ENCODE results near the gene TMEM204. TPM values are rescaled to one million over a fixed set of nuclear protein-coding genes. Genes with fewer than 3 reads are reported as not detected.

Gene TMEM204
- total RNA-seq, 4 donors from 2014 or later, result 28.6 to 48.2 (median 36.6) TPM

DNA sequence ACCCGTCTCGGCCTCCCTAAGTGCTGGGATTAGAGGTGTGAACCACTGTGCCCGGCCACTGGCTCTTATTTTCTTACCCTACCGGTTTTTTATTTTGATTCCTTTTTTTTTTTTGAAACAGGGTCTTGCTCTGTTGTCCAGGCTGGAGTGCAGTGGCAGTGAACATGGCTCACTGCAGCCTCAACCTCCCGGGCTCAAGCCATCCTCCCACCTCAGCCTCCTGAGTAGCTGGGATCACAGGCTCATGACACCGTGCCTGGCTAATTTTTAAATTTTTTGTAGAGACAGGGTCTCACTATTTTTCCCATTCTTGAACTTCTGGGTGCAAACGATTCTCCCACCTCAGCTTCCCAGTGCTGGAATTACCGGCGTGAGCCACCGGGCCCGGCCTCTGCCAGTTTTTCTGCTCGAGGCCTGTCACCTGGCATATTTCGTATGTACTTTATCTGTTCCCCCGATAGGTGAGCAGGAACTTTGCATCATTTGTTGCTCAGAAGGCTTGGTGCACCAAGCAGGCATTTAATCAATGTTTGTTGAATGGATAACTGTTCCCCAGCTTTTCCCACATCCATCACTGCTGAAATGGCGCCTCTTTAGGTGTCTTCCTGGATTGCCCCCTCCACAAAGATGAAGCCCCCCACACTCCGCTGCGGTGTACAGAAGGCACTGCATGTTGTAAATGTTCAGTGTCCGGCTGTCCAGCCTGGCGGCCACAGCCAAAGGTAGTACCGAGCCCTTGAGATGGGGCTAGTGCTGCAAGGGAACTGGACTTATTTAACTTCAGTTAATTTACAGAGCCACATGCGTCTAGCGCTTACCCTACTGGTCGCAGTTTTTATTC, 41.2 kb upstream of the TMEM204 start:
- Histone ChIP-seq H3K36me3 (peaks cover 0 to 30% of the 10 kb centered on the region in 2 donors), H3K27me3 (no peaks in the 10 kb centered on the region), H3K4me3 (peak overlapping the region in 1 of 2 donors; percentile 91), H3K27ac (peak overlapping the region in 3 of 4 donors; percentile 81 to 91 (median 90)), H3K4me1 (peaks cover 0 to 33% (median 18%) of the 10 kb centered on the region in 3 donors), H3K9me3 (no peaks in the 10 kb centered on the region)
- no peak for ATAC-seq
- WGBS, 2 donors (ENCODE audit: low coverage in 1 of 2), result 77 to 79% methylated on average over 7 to 16 of the region's 23 CpGs
- TF ChIP-seq, protein P1, sequence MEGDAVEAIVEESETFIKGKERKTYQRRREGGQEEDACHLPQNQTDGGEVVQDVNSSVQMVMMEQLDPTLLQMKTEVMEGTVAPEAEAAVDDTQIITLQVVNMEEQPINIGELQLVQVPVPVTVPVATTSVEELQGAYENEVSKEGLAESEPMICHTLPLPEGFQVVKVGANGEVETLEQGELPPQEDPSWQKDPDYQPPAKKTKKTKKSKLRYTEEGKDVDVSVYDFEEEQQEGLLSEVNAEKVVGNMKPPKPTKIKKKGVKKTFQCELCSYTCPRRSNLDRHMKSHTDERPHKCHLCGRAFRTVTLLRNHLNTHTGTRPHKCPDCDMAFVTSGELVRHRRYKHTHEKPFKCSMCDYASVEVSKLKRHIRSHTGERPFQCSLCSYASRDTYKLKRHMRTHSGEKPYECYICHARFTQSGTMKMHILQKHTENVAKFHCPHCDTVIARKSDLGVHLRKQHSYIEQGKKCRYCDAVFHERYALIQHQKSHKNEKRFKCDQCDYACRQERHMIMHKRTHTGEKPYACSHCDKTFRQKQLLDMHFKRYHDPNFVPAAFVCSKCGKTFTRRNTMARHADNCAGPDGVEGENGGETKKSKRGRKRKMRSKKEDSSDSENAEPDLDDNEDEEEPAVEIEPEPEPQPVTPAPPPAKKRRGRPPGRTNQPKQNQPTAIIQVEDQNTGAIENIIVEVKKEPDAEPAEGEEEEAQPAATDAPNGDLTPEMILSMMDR (IDR thresholded peaks at IDR 0.05), result no peak
- TF ChIP-seq POLR2A (IDR thresholded peaks at IDR 0.05) (no peak), EP300 (IDR thresholded peaks at IDR 0.05) (no peak), POLR2AphosphoS5 (IDR thresholded peaks at IDR 0.05) (no peak)

DNA sequence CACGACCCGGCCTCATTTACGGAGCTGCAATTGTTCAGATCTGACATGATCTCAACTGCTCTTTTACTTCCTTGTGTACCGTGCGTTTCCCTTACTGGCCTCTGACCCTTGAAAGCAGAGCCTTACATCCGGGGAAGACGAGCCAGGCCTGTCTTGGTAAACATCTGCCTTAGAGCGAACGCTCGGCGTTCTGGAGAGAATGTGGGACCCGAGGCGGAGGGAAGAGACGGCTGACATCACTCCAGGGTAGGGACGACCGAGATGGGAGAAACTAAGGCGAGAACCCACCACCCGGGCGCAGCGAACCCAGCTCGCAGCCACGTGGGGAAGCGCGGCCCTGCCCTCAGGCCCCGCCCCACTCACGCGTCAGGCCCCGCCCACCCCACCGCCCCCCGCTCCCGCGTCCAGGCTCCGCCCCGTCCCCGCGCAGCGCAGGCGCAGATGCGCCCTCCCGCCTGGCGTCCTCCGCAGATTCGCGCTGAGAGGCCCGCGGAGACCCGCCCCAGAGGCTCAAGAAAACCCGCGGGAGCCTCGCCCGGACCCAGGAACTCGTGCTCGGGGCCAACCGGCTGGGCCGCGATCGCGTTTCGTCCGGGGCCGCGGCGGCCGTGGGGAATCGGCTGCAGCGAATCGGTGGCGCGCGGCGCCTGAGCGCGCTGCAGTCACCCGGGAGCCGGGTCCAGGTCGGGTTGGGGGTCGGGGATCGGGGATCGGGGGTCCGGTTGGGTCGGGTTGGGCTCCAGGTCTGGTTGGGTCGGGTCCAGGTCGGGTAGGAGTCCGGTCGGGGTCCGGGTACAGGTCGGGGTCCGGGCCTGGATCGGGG, 40.3 kb upstream of the TMEM204 start, which contains the start of gene TELO2:
Gene TELO2, plus strand, starts transcription at position 438 of the 823 bp plus-strand sequence. CDS start 922 bp downstream, outside the sequence.
- peak; percentile 87 for ATAC-seq
- Histone ChIP-seq H3K36me3 (peaks cover 0 to 38% of the 10 kb centered on the region in 2 donors), H3K27me3 (no peaks in the 10 kb centered on the region), H3K4me1 (peaks cover 0 to 33% (median 18%) of the 10 kb centered on the region in 3 donors), H3K27ac (peak within 1 kb of the TSS; percentile 41 to 91 (median 86)), H3K9me3 (no peaks in the 10 kb centered on the region), H3K4me3 (peak within 1 kb of the TSS; percentile 55 to 91)
- TF ChIP-seq EP300 (IDR thresholded peaks at IDR 0.05) (no peak), POLR2AphosphoS5 (IDR thresholded peaks at IDR 0.05) (peak; percentile 5), POLR2A (IDR thresholded peaks at IDR 0.05) (peak in 1 of 2 donors; percentile 40)
- TF ChIP-seq, protein P1 (IDR thresholded peaks at IDR 0.05), result peak in 2 of 4 experiments; percentile 27 to 31
- 3 to 10% methylated on average over 2 to 8 of the region's 89 CpGs for WGBS, 2 donors (ENCODE audit: low coverage in 1 of 2)

DNA sequence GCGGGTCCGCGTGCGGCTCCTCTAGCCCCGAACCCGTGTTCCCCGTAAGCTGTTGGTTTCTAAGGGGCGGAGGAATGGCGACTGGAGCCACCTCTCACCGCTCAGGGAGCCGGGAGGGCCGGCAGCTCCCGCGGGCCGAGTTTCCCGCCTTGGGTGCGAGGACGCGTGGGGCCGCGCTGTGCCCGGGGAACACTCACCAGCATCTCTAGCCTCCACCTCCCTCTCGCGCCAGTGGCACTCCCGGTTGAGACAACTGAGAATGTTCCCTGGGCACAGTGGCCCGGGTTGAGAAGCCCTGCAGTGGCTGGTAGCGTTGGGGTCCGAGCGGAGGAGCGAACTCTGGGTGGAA, 39.7 kb upstream of the TMEM204 start:
- Histone ChIP-seq H3K27ac (peak overlapping the region; percentile 41 to 91 (median 86)), H3K27me3 (no peaks in the 10 kb centered on the region), H3K9me3 (no peaks in the 10 kb centered on the region), H3K4me1 (peaks cover 0 to 33% (median 18%) of the 10 kb centered on the region in 3 donors), H3K4me3 (peak overlapping the region; percentile 55 to 91), H3K36me3 (peaks cover 0 to 44% of the 10 kb centered on the region in 2 donors)
- TF ChIP-seq, protein P1 (IDR thresholded peaks at IDR 0.05), result no peak
- TF ChIP-seq POLR2A (IDR thresholded peaks at IDR 0.05) (no peak), EP300 (IDR thresholded peaks at IDR 0.05) (no peak), POLR2AphosphoS5 (IDR thresholded peaks at IDR 0.05) (no peak)
- peak; percentile 9 for ATAC-seq
- WGBS, 2 donors (ENCODE audit: low coverage in 1 of 2), result 0% methylated on average over 2 of the region's 30 CpGs; no CpG with 5 or more reads in 1 of the 2 donors

DNA sequence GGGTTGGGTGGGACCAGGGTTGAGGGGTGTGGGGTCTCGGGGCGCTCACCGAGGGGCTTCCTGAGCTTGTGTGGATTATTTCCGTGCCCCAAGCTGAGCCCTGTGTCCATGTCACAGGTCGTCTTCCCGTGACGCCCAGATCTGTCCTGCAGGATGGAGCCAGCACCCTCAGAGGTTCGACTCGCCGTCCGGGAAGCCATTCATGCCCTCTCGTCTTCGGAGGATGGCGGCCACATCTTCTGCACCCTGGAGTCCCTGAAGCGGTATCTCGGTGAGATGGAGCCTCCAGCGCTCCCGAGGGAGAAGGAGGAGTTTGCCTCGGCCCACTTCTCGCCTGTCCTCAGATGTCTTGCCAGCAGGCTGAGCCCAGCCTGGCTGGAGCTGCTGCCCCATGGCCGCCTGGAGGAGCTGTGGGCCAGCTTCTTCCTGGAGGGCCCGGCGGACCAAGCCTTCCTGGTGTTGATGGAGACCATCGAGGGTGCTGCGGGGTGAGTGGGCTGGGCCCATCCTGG, 39.3 kb upstream of the TMEM204 start:
- 0% methylated on average over 3 of the region's 25 CpGs; no CpG with 5 or more reads in 1 of the 2 donors for WGBS, 2 donors (ENCODE audit: low coverage in 1 of 2)
- peak overlapping the region; percentile 55 to 91 for H3K4me3 ChIP-seq
- H3K27ac ChIP-seq, result peak overlapping the region in 3 of 4 donors; percentile 81 to 91 (median 90)
- TF ChIP-seq, protein P1 (IDR thresholded peaks at IDR 0.05), result peak in 3 of 4 experiments; percentile 63 to 67 (median 65)
- no peak for TF ChIP-seq POLR2AphosphoS5 (IDR thresholded peaks at IDR 0.05)
- H3K36me3 ChIP-seq, result peaks cover 0 to 49% of the 10 kb centered on the region in 2 donors
- H3K27me3 ChIP-seq, result no peaks in the 10 kb centered on the region
- H3K4me1 ChIP-seq, result peaks cover 0 to 33% (median 18%) of the 10 kb centered on the region in 3 donors
- peak; percentile 54 for ATAC-seq
- no peaks in the 10 kb centered on the region for H3K9me3 ChIP-seq
